ENCODE results near the gene SEL1L3.

GRCh38 chr4:25725870-25726269 is 136.9 kb downstream of the SEL1L3 start:
- TF ChIP-seq CTCF (IDR thresholded peaks at IDR 0.05; ENCODE audit: low read depth, low read length, missing input control) (no peak), GABPA (IDR thresholded peaks at IDR 0.05 in 1 of 2, conservative IDR thresholded peaks at IDR 0.05 in 1 of 2) (no peak)
